Measurements from ENCODE around the gene FBXW7.

- TF ChIP-seq CTCF (conservative IDR thresholded peaks at IDR 0.05; ENCODE audit: low read length), result no peak
- TF ChIP-seq EZH2phosphoT487 (IDR thresholded peaks at IDR 0.05; ENCODE audit: borderline replicate concordance), result no peak
Measured at GRCh38 chr4:152563209-152563608, 27.3 kb upstream of the FBXW7 start.

Data from Loucy (cell line).